VCaP (cell line): ENCODE measurements around the gene KCNJ5.

ENCODE experiments used
- H3K27ac ChIP-seq: fragments of 450-650 bp; 2 replicates; pipeline ENCODE4 v1.5.1; 2017
- CTCF ChIP-seq: fragments of 450-650 bp; conservative IDR thresholded peaks from 2 replicates; pipeline ENCODE4 v1.5.1; 2017; ENCODE audit warnings: mild to moderate bottlenecking, moderate library complexity

The KCNJ5 gene

GRCh38 chr11:128927683-128928336 is 36.7 kb downstream of the KCNJ5 start:
- no peak for TF ChIP-seq CTCF
- no peak overlapping the region for H3K27ac ChIP-seq

GRCh38 chr11:128928400-128928799 is 37.2 kb downstream of the KCNJ5 start:
- no peak for TF ChIP-seq CTCF

GRCh38 chr11:128929468-128929867 is 38.3 kb downstream of the KCNJ5 start:
- no peak overlapping the region for H3K27ac ChIP-seq
- TF ChIP-seq CTCF: no peak

More at GRCh38 chr11:128928400-128928799, 37.2 kb downstream of the KCNJ5 start:
- no peak overlapping the region for H3K27ac ChIP-seq

GRCh38 chr11:128929991-128930390 is 38.8 kb downstream of the KCNJ5 start:
- H3K27ac ChIP-seq: no peak overlapping the region
- TF ChIP-seq CTCF: no peak

- no peak for TF ChIP-seq CTCF
- H3K27ac ChIP-seq: no peak overlapping the region
Observed at GRCh38 chr11:128931066-128931465, 39.9 kb downstream of the KCNJ5 start.

- H3K27ac ChIP-seq: no peak overlapping the region
- TF ChIP-seq CTCF: no peak
Observed at GRCh38 chr11:128931668-128932067, 40.5 kb downstream of the KCNJ5 start.

- no peak overlapping the region for H3K27ac ChIP-seq
- TF ChIP-seq CTCF: no peak
Observed at GRCh38 chr11:128933481-128934178, 42.5 kb downstream of the KCNJ5 start.
